Mucosa of descending colon (tissue), 3 donors: ENCODE data around the gene MEF2C. TPM values are rescaled to one million over a fixed set of nuclear protein-coding genes. Genes with fewer than 3 reads are reported as not detected.

Experiments
- ATAC-seq: fragments of 200-7000 bp; cut with Tn5 transposase; one replicate; pipeline ENCODE4 v1.9.1; 2020; ENCODE audit warnings: mild to moderate bottlenecking, moderate library complexity
- DNase-seq, 3 donors: peaks; one replicate each; pipeline ENCODE4 v3.0.0-alpha.2; 2020
- H3K36me3 ChIP-seq: fragments of 200-600 bp; one replicate; pipeline ENCODE4 v1.8.0; 2021; ENCODE audit warnings: low read depth, mild to moderate bottlenecking
- H3K4me1 ChIP-seq: fragments of 200-600 bp; one replicate; pipeline ENCODE4 v1.8.0; 2021; ENCODE audit warnings: low read depth, mild to moderate bottlenecking
- H3K4me3 ChIP-seq: fragments of 200-600 bp; one replicate; pipeline ENCODE4 v1.8.0; 2021; ENCODE audit warnings: mild to moderate bottlenecking
- H3K9me3 ChIP-seq: fragments of 200-600 bp; one replicate; pipeline ENCODE4 v1.8.0; 2021; ENCODE audit warnings: mild to moderate bottlenecking
- intact Hi-C, 2 donors: fragments of 100-400 bp; cut with DNase I in 1 of 2; cut with micrococcal nuclease in 1 of 2; formaldehyde crosslinking; loops; one replicate each; pipeline versions ENCODE4 v1.11.0 to v1.11.1; 2022; cut with DNase I, micrococcal nuclease
- total RNA-seq, 3 donors: library from RNA; stranded (reverse); fragmentation: NEBNext Ultra II Directional in 2 of 3; extraction: Animal tissue kit (Norgen Biotek cat#: 25700) in 2 of 3; gene quantifications; one replicate each; pipeline versions ENCODE4 v1.2.1 to v1.2.4, GENCODE V29; 2021 to 2023
- TF ChIP-seq, protein P1 (sequence below): fragments of 200-600 bp; IDR thresholded peaks from one replicate; pipeline ENCODE4 v1.8.0; 2022; ENCODE audit warnings: antibody characterized with exemption, mild to moderate bottlenecking
- donor health status: DM: no; HTN: no; CAD: no; lungs with moderate emphysema.
- donor health status: DM: no; HTN: no; CAD: no.
- donor health status: DM: no; HTN: yes; CAD: no.

MEF2C gene
- total RNA-seq, 3 donors from 2014 or later = 19.3 to 44.0 (median 32.6) TPM

DNA sequence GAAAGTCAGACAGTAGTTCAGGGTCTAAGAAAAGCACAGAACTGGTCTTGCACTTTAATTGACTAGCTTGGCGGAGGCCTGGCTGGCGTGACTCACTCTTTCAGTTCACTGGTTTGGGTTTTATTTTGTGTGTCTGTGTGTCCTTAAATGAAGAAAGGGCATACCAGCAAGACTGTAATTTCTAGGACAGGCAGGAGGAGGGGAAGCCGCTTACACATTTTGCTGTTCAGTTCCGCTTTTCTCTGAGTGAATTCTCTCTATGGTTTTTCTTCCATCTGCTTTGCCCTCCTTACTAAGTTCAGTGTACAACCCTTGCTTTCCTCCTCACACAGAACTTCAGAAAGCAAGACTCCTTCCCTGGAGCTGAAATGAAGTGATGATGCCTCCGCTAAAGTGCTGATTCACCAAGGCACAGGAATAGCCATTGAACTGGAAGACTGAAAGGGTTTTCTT lies 150.8 kb downstream of the MEF2C start:
- no peak overlapping the region for H3K4me3 ChIP-seq
- ATAC-seq (peak; percentile 65), DNase-seq (peak in 1 of 3 donors; percentile 17)
- intact Hi-C loops = no loop called here
- H3K4me1 ChIP-seq = no peaks in the 10 kb centered on the region
- H3K36me3 ChIP-seq = no peaks in the 10 kb centered on the region
- TF ChIP-seq, protein P1, sequence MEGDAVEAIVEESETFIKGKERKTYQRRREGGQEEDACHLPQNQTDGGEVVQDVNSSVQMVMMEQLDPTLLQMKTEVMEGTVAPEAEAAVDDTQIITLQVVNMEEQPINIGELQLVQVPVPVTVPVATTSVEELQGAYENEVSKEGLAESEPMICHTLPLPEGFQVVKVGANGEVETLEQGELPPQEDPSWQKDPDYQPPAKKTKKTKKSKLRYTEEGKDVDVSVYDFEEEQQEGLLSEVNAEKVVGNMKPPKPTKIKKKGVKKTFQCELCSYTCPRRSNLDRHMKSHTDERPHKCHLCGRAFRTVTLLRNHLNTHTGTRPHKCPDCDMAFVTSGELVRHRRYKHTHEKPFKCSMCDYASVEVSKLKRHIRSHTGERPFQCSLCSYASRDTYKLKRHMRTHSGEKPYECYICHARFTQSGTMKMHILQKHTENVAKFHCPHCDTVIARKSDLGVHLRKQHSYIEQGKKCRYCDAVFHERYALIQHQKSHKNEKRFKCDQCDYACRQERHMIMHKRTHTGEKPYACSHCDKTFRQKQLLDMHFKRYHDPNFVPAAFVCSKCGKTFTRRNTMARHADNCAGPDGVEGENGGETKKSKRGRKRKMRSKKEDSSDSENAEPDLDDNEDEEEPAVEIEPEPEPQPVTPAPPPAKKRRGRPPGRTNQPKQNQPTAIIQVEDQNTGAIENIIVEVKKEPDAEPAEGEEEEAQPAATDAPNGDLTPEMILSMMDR = no peak
- H3K9me3 ChIP-seq = no peaks in the 10 kb centered on the region

GRCh38 chr5:88729829-88730182 lies 153.2 kb downstream of the MEF2C start:
- intact Hi-C loops = no loop called here
- no peaks in the 10 kb centered on the region for H3K4me1 ChIP-seq
- H3K4me3 ChIP-seq = no peak overlapping the region
- TF ChIP-seq, protein P1 = no peak
- H3K36me3 ChIP-seq = no peaks in the 10 kb centered on the region
- DNase-seq (no peak), ATAC-seq (no peak)
- H3K9me3 ChIP-seq = no peaks in the 10 kb centered on the region

DNA sequence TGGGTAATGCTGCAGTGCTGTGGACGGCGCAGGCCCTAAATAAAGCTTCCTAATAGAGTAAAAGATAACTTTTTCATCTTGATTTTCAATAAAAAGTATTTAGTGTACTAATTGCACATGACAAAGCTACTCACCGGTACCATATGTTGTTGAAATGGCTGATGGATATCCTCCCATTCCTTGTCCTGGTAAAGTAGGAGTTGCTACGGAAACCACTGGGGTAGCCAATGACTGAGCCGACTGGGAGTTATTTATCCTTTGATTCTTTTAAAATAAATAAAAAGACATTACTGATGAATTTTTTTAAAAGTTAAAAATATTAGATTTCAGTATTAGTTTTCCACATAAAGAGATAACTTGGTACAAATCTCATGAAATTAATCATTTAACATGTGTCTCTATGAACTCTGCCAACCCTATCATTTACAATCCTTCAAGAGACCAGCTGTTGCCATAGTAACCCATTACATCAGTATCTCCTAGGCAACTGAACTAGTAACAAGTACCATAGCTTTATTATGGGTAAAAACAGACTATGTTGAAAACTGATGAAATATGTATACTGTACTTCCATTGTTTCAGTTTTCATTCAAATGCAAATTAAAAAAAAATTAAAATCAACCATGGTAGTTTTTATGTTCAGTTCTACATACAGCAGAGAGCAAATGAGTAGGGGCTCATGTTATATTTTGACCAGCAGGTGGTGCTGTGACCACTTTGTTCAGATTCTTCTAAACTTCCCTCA lies 153.7 kb downstream of the MEF2C start:
- TF ChIP-seq, protein P1 = peak; percentile 51
- Histone ChIP-seq H3K4me3 (no peak overlapping the region), H3K4me1 (no peaks in the 10 kb centered on the region), H3K36me3 (no peaks in the 10 kb centered on the region), H3K9me3 (no peaks in the 10 kb centered on the region)
- peak; percentile 88 for ATAC-seq
- peak in 1 of 3 donors; percentile 84 for DNase-seq
- intact Hi-C loops = no loop called here

- intact Hi-C loops = no loop called here
- TF ChIP-seq, protein P1 = no peak
- Histone ChIP-seq H3K9me3 (no peaks in the 10 kb centered on the region), H3K4me1 (no peaks in the 10 kb centered on the region), H3K36me3 (no peaks in the 10 kb centered on the region), H3K4me3 (no peak overlapping the region)
- no peak for DNase-seq
- ATAC-seq = no peak
These were observed 155.2 kb downstream of the MEF2C start for GRCh38 chr5:88727705-88728313.

DNA sequence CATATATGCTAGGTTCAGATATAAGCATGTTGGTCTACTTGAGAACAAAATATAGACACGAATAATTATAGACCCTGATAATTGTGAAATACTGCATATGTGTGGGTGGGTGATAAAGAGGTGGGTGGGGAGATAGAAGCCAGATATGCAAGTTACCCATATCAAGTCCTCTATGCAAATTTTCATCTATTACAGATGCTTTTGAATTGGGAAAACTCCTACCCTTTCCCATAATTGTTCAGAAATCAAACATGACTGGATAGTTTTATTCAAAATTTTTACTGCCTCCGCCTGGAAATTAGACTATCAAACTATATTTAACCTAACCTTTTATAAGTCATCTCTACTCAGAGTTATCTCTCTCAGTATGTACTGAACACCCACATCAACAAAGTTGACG lies 157.5 kb downstream of the MEF2C start:
- DNase-seq (no peak), ATAC-seq (no peak)
- Histone ChIP-seq H3K9me3 (no peaks in the 10 kb centered on the region), H3K36me3 (no peaks in the 10 kb centered on the region), H3K4me1 (no peaks in the 10 kb centered on the region), H3K4me3 (no peak overlapping the region)
- TF ChIP-seq, protein P1 = no peak
- intact Hi-C loops = no loop called here
